Sigmoid colon (tissue), 7 donors: ENCODE data around the gene SDC1. TPM values are rescaled to one million over a fixed set of nuclear protein-coding genes. Genes with fewer than 3 reads are reported as not detected.

Experiments used
- DNase-seq: peaks from one replicate; pipeline ENCODE4 v3.0.0-alpha.2; 2019
- H3K27ac ChIP-seq, 4 donors: fragments of 200-600 bp; sonication (generic); one replicate each; pipeline ENCODE4 v1.5.1; 2016 to 2019; ENCODE audit warnings: mild to moderate bottlenecking in 1 of 4
- H3K27me3 ChIP-seq, 3 donors: fragments of 200-600 bp; sonication (generic); one replicate each; pipeline ENCODE4 v1.5.1; 2019; ENCODE audit warnings: mild to moderate bottlenecking in 1 of 3
- H3K36me3 ChIP-seq, 4 donors: fragments of 200-600 bp; sonication (generic); one replicate each; pipeline ENCODE4 v1.5.1; 2016 to 2019
- H3K4me1 ChIP-seq, 4 donors: fragments of 200-600 bp; sonication (generic); one replicate each; pipeline ENCODE4 v1.5.1; 2017 to 2019
- H3K4me3 ChIP-seq, 4 donors: fragments of 200-600 bp; sonication (generic); one replicate each; pipeline ENCODE4 v1.5.1; 2017 to 2019; ENCODE audit warnings: mild to moderate bottlenecking in 2 of 4, moderate library complexity in 1 of 4
- H3K9me3 ChIP-seq, 4 donors: fragments of 200-600 bp in 3 of 4; sonication (generic) in 3 of 4; one replicate each; pipeline versions ENCODE4 v1.5.1 to v1.6.1; 2013 to 2019
- CTCF ChIP-seq, 4 experiments: fragments of 450-650 bp in 3 of 4; fragments of 200-600 bp in 1 of 4; IDR thresholded peaks; one replicate each; pipeline ENCODE4 v1.5.1; 2016 to 2019; ENCODE audit warnings: antibody characterized with exemption in 4 of 4, mild to moderate bottlenecking in 3 of 4, moderate library complexity in 2 of 4
- EP300 ChIP-seq, 4 donors: sonication (generic); formaldehyde crosslinking; IDR thresholded peaks; one replicate each; pipeline ENCODE4 v1.6.1; 2017; ENCODE audit warnings: antibody characterized with exemption in 4 of 4
- POLR2A ChIP-seq, 2 donors: fragments of 450-650 bp; IDR thresholded peaks; one replicate each; pipeline ENCODE4 v1.6.1; 2016; ENCODE audit warnings: antibody characterized with exemption in 2 of 2, mild to moderate bottlenecking in 2 of 2, moderate library complexity in 2 of 2
- POLR2AphosphoS5 ChIP-seq, 4 donors: sonication (generic); formaldehyde crosslinking; IDR thresholded peaks; one replicate each; pipeline ENCODE4 v1.6.1; 2017; ENCODE audit warnings: antibody characterized with exemption in 4 of 4
- WGBS, 2 donors: extraction: QIAGEN DNeasy Blood & Tissue Kit; methylation state at CpG; one replicate each; pipeline ENCODE4 v1.1.7; 2013; 5-methylcytosine and 5-hydroxymethylcytosine counted together
- intact Hi-C: fragments of 100-400 bp; cut with DNase I; formaldehyde crosslinking; loops from one replicate; pipeline ENCODE4 v1.15.1; 2023
- polyA plus RNA-seq, 3 donors: library from polyadenylated mRNA; stranded (reverse); fragments of 200-250 nt; gene quantifications; one replicate each; pipeline ENCODE4 v1.2.3, GENCODE V29; 2013
- total RNA-seq, 4 donors: library from RNA; depleted of rRNA; stranded (reverse); fragments of >200 nt; gene quantifications; one replicate each; pipeline ENCODE4 v1.1.0, GENCODE V29; 2016
- donor health status: healthy with polysubstance abuse.
- donor health status: Bipolar disorder and iron deficiency.
- donor health status: healthy.

The SDC1 gene
- total and polyA plus RNA-seq, 7 donors = 0.33 to 104 (median 8.0) TPM; not detected in 1

- H3K36me3 ChIP-seq = no peaks in the 10 kb centered on the region
- H3K27ac ChIP-seq = no peak overlapping the region
- H3K9me3 ChIP-seq = no peaks in the 10 kb centered on the region
- H3K4me3 ChIP-seq = no peak overlapping the region
- 42 to 69% methylated on average over 9 of the region's 9 CpGs for WGBS, 2 donors
- H3K4me1 ChIP-seq = no peaks in the 10 kb centered on the region
- no peak for TF ChIP-seq POLR2A (IDR thresholded peaks at IDR 0.05)
- no peak for TF ChIP-seq EP300 (IDR thresholded peaks at IDR 0.05)
- no peak for TF ChIP-seq CTCF (IDR thresholded peaks at IDR 0.05)
- TF ChIP-seq POLR2AphosphoS5 (IDR thresholded peaks at IDR 0.05) = no peak
- DNase-seq = no peak
- intact Hi-C loops = no loop called here
- H3K27me3 ChIP-seq = no peaks in the 10 kb centered on the region
Observed at GRCh38 chr2:20213651-20214565, 11.0 kb downstream of the SDC1 start.

- TF ChIP-seq EP300 (IDR thresholded peaks at IDR 0.05) (no peak), POLR2AphosphoS5 (IDR thresholded peaks at IDR 0.05) (no peak), POLR2A (IDR thresholded peaks at IDR 0.05) (no peak), CTCF (IDR thresholded peaks at IDR 0.05) (no peak)
- WGBS, 2 donors = 59 to 78% methylated on average over 16 of the region's 16 CpGs
Observed at GRCh38 chr2:20212871-20213503, 11.9 kb downstream of the SDC1 start.

GRCh38 chr2:20212459-20212870, 12.5 kb downstream of the SDC1 start:
- H3K9me3 ChIP-seq = no peaks in the 10 kb centered on the region
- no peaks in the 10 kb centered on the region for H3K36me3 ChIP-seq
- H3K4me1 ChIP-seq = no peaks in the 10 kb centered on the region
- H3K27me3 ChIP-seq = no peaks in the 10 kb centered on the region
- H3K27ac ChIP-seq = no peak overlapping the region
- DNase-seq = no peak
- H3K4me3 ChIP-seq = no peak overlapping the region
- intact Hi-C loops = no loop called here
- 70 to 75% methylated on average over 11 of the region's 11 CpGs for WGBS, 2 donors
- TF ChIP-seq CTCF (IDR thresholded peaks at IDR 0.05) (no peak), EP300 (IDR thresholded peaks at IDR 0.05) (no peak), POLR2A (IDR thresholded peaks at IDR 0.05) (no peak), POLR2AphosphoS5 (IDR thresholded peaks at IDR 0.05) (no peak)

More at GRCh38 chr2:20212871-20213503, 11.9 kb downstream of the SDC1 start:
- H3K27ac ChIP-seq = no peak overlapping the region
- no peak for DNase-seq
- H3K36me3 ChIP-seq = no peaks in the 10 kb centered on the region
- no peaks in the 10 kb centered on the region for H3K27me3 ChIP-seq
- H3K4me3 ChIP-seq = no peak overlapping the region
- intact Hi-C loops = no loop called here
- no peaks in the 10 kb centered on the region for H3K4me1 ChIP-seq
- no peaks in the 10 kb centered on the region for H3K9me3 ChIP-seq

- intact Hi-C loops = no loop called here
- Histone ChIP-seq H3K27me3 (no peaks in the 10 kb centered on the region), H3K27ac (no peak overlapping the region), H3K36me3 (no peaks in the 10 kb centered on the region), H3K9me3 (no peaks in the 10 kb centered on the region), H3K4me3 (no peak overlapping the region), H3K4me1 (no peaks in the 10 kb centered on the region)
- no peak for DNase-seq
- no peak for TF ChIP-seq EP300 (IDR thresholded peaks at IDR 0.05)
- TF ChIP-seq CTCF (IDR thresholded peaks at IDR 0.05) = no peak
- no peak for TF ChIP-seq POLR2AphosphoS5 (IDR thresholded peaks at IDR 0.05)
- no peak for TF ChIP-seq POLR2A (IDR thresholded peaks at IDR 0.05)
- 77 to 85% methylated on average over 14 of the region's 14 CpGs for WGBS, 2 donors
Observed at GRCh38 chr2:20211860-20212458, 13.0 kb downstream of the SDC1 start.
